Measurements from ENCODE around the gene CLASP1.

- TF ChIP-seq POLR2AphosphoS5 (IDR thresholded peaks at IDR 0.05; ENCODE audit: low read depth) (no peak), CTCF (conservative IDR thresholded peaks at IDR 0.05; ENCODE audit: low read depth in 2 of 2) (no peak), EZH2phosphoT487 (IDR thresholded peaks at IDR 0.05; ENCODE audit: unreplicated experiment) (no peak), CREB1 (CRISPR knock-in tag; IDR thresholded peaks at IDR 0.05; ENCODE audit: low read depth) (no peak), EZH2 (IDR thresholded peaks at IDR 0.05; ENCODE audit: low read depth, unreplicated experiment) (no peak), JUNB (IDR thresholded peaks at IDR 0.05; ENCODE audit: unreplicated experiment) (no peak), REST (IDR thresholded peaks at IDR 0.05; ENCODE audit: unreplicated experiment) (no peak), ZNF331 (CRISPR knock-in tag; IDR thresholded peaks at IDR 0.05; ENCODE audit: low read depth) (no peak)
Observed at GRCh38 chr2:121690095-121690494, 40.8 kb upstream of the CLASP1 start.
